ENCODE measurements around the gene UBAP2.

UBAP2 gene

GRCh38 chr9:33921967-33922895 lies 126.5 kb downstream of the UBAP2 start:
- no peak for DNase-seq

GRCh38 chr9:33919276-33919897 lies 129.3 kb downstream of the UBAP2 start:
- DNase-seq = no peak

DNA sequence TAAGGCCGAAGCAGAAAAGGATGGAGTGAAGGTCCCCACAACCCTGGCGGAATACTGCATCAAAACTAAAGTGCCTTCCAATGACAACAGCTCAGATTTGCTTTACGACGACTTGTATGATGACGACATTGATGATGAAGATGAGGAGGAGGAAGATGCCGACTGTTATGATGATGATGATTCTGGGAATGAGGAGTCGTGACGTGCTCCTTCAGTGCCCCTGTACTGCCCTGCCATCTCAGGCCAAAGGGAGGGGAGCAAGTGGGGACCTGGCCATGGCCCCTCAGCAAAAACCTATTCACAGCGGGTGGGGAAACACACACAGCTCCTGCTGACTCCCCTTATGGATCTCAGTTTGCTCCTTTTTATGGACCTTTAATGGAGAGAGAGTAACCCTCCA lies 131.7 kb downstream of the UBAP2 start:
- no peak for DNase-seq

GRCh38 chr9:33914887-33915628 lies 133.6 kb downstream of the UBAP2 start:
- DNase-seq = no peak

DNA sequence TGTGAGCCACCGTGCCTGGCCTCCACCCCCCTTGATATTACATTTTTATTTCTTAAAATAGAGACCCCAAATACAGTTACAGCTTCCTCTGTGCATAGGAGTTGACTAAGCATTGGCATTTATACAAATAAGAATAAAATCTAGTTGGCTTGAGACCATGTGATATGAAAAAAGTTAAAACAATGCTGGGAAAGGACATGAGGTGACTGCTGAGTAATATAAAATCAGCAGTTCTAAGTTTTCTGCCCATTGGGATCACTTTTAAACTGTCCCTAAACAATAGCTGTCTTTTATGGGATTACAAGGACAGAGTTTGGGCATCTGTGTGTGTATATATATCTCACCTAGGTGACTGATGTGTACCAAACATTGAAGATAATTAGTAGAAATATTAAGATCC lies 135.1 kb downstream of the UBAP2 start:
- DNase-seq = no peak

- no peak for DNase-seq
These were observed 139.9 kb downstream of the UBAP2 start for GRCh38 chr9:33908749-33909148.

GRCh38 chr9:33908114-33908513 lies 140.6 kb downstream of the UBAP2 start:
- no peak for DNase-seq

DNA sequence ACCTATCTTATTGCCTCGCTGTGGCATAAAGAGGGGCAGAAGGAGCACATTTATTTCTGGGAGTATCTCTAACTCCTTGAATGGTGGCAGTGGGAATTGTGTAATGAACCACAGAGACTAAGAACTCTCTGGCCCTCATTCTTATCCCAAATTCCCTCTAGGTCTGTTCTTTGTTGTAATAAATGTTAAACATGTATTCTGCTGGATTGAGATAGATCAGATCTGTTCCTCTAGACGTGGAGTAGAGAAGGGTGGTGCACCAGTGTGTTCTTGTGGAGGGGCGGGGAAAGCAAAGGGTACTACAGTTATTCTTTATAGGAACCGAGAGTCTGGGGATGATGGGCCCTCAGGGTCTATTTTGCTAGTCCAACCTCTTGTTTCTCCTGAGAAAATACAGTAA lies 141.3 kb downstream of the UBAP2 start:
- DNase-seq = no peak

DNA sequence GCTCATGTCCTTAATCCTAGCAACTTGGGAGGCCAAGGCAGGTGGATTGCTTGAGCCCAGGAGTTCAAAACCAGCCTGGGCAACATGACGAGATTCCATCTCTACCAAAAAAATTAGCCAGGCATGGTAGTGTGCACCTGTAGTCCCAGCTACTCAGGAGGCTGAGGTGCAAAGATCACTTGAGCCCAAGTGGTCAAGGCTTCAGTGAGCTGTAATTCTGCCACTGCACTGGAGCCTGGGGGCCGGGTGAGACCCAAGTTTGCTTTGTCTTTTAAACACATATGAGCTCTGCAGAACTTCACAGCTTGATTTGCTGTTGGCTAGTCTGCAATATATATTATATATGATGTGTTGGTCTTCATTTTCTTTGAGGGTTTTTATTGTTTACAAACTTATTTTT lies 141.9 kb downstream of the UBAP2 start:
- DNase-seq = no peak

GRCh38 chr9:33905137-33905536 lies 143.6 kb downstream of the UBAP2 start:
- no peak for DNase-seq

- DNase-seq = no peak
These were observed 145.4 kb downstream of the UBAP2 start for GRCh38 chr9:33903157-33903780.

DNA sequence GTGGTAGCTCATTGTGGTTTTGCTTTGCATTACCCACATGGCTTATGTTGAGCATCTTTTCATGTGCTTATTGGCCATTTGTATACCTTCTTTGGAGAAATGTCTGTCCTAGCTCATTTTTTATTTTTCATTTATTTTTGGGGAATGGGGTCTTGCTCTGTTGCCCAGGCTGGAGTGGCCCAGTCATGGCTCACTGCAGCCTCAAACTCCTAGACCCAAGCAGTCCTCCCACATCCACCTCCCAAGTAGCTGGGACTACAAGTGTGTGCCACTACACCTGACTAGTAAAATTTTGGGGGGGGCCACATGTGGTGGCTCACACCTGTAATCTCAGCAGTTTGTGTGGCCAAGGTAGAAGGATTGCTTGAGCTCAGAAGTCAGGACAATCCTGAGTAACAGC lies 154.4 kb downstream of the UBAP2 start:
- no peak for DNase-seq

GRCh38 chr9:33893861-33894260 lies 154.8 kb downstream of the UBAP2 start:
- DNase-seq = no peak

- DNase-seq = no peak
These were observed 162.7 kb downstream of the UBAP2 start for GRCh38 chr9:33885948-33886347.

GRCh38 chr9:33884856-33885701 lies 163.6 kb downstream of the UBAP2 start:
- no peak for DNase-seq

DNA sequence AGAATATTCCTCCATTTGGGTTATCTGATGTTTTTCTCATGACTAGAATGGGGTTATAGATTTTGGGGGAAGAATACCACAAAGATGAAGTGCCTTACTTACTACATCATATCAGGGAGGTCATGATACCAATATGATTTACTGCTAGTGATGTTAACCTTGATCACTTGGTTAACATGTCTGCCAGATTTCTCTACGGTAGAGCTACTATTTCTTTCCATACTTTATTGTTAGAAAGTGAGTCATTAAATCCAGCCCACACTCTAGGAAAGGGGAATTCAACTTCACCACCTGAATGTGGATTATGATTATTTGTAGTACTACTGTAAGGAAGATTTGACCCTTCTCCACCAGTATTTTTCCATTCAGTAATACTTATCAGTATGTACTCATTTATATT lies 167.1 kb downstream of the UBAP2 start:
- DNase-seq = no peak

- DNase-seq = no peak
These were observed 168.2 kb downstream of the UBAP2 start for GRCh38 chr9:33880211-33881089.

- no peak for DNase-seq
These were observed 169.9 kb downstream of the UBAP2 start for GRCh38 chr9:33878691-33879366.

DNA sequence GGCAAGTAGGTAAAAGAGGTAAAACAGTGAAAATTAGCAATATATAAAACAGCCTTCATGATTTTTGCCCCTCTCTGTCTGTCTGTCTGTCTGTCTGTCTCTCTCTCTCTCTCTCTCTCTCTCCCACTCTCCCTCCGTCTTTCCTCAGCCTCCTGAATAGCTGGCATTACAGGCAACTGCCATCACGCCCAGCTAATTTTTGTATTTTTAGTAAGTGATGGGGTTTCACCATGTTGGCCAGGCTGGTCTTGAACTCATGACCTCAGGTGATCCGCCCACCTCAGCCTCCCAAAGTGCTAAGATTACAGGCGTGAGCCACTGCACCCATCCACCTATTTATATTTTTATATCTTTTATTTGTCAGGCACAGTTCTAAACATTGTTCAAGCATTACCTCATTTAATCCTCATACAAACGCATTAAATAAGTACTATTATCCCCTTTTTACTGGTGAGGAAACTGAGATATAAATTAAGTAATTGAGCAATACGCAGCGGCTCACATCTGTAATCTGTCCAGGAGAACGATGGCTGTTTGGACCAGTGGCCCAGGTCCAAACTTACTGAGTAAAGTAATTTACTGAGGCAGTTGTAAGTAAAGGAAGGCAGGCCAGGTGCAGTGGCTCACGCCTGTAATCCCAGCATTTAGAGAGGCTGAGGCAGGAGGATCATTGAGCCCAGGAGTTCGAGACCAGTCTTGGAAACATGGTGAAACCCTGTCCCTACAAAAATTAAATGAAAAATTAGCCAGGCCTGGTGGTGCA lies 170.8 kb downstream of the UBAP2 start:
- DNase-seq = no peak
